Psoas muscle (tissue), 8 donors: ENCODE measurements around the gene STKLD1. TPM values are rescaled to one million over a fixed set of nuclear protein-coding genes. Genes with fewer than 3 reads are reported as not detected.

Source experiments
- ATAC-seq, 4 donors: fragments of 200-7000 bp; cut with Tn5 transposase; one replicate each; pipeline ENCODE4 v1.9.1; 2020; ENCODE audit warnings: moderate library complexity in 3 of 4, mild to moderate bottlenecking in 2 of 4
- DNase-seq, 2 donors: peaks; one replicate each; pipeline ENCODE4 v3.0.0-alpha.2; 2020
- H3K27ac ChIP-seq: fragments of 200-600 bp; one replicate; pipeline ENCODE4 v1.8.0; 2022
- H3K27me3 ChIP-seq, 3 donors: fragments of 200-600 bp in 1 of 3; one replicate each; pipeline versions ENCODE4 v1.6.1 to v1.8.0; 2013 to 2022; ENCODE audit warnings: low read length in 2 of 3, mild to moderate bottlenecking in 2 of 3, moderate library complexity in 1 of 3; ENCODE audit not compliant: insufficient read depth in 3 of 3
- H3K36me3 ChIP-seq, 2 donors: fragments of 200-600 bp in 1 of 2; one replicate each; pipeline versions ENCODE4 v1.6.1 to v1.8.0; 2013 to 2022; ENCODE audit warnings: low read depth in 1 of 2, mild to moderate bottlenecking in 1 of 2, moderate library complexity in 1 of 2; ENCODE audit not compliant: insufficient read depth in 1 of 2
- H3K4me1 ChIP-seq: fragments of 200-600 bp; one replicate; pipeline ENCODE4 v1.8.0; 2022
- H3K4me3 ChIP-seq: fragments of 200-600 bp; one replicate; pipeline ENCODE4 v1.8.0; 2022; ENCODE audit warnings: mild to moderate bottlenecking
- H3K9me3 ChIP-seq: fragments of 200-600 bp; one replicate; pipeline ENCODE4 v1.8.0; 2022
- CTCF ChIP-seq: fragments of 200-600 bp; IDR thresholded peaks from one replicate; pipeline ENCODE4 v1.8.0; 2022; ENCODE audit warnings: antibody characterized with exemption
- WGBS, 3 donors: extraction: QIAGEN DNeasy Blood & Tissue Kit; methylation state at CpG; one replicate each; pipeline versions ENCODE4 v1.1.6 to v1.1.7; 2013; 5-methylcytosine and 5-hydroxymethylcytosine counted together
- intact Hi-C, 2 donors: fragments of 100-400 bp; cut with DNase I; formaldehyde crosslinking; loops; one replicate each; pipeline versions ENCODE4 v1.11.0 to v1.14.2; 2022
- polyA plus RNA-seq, 3 donors: library from polyadenylated mRNA; stranded (reverse); fragments of 200-250 nt; gene quantifications; one replicate each; pipeline ENCODE4 v1.2.3, GENCODE V29; 2013
- total RNA-seq, 4 donors: library from RNA; stranded (reverse); fragmentation: NEBNext Ultra II Directional in 2 of 4; extraction: Animal tissue kit (Norgen Biotek cat#: 25700) in 2 of 4; gene quantifications; one replicate each; pipeline versions ENCODE4 v1.2.1 to v1.2.4, GENCODE V29; 2021 to 2023
- donor health status: healthy with polysubstance abuse.
- donor health status: DM: no; HTN: no; CAD: no; lungs with moderate emphysema.
- donor health status: Bipolar disorder and iron deficiency.
- donor health status: healthy.
- donor health status: DM: yes; HTN: yes; CAD: no.
- donor health status: DM: no; HTN: no; CAD: no.
- donor health status: DM: no; HTN: no; CAD: no.
- donor health status: DM: yes; HTN: yes; CAD: no.

STKLD1 gene
- total and polyA plus RNA-seq, 7 donors: 0.07 to 0.69 (median 0.46) TPM

- H3K36me3 ChIP-seq: peaks cover 13 to 68% of the 10 kb centered on the region in 2 donors
Measured at GRCh38 chr9:133340256-133340655, 35.9 kb upstream of the STKLD1 start.

GRCh38 chr9:133340916-133341315, 35.2 kb upstream of the STKLD1 start:
- no peaks in the 10 kb centered on the region for H3K9me3 ChIP-seq
- peaks cover 14% of the 10 kb centered on the region for H3K4me1 ChIP-seq
- peaks cover 13 to 74% of the 10 kb centered on the region in 2 donors for H3K36me3 ChIP-seq
- no peak overlapping the region for H3K4me3 ChIP-seq
- no peak for TF ChIP-seq CTCF
- intact Hi-C loops: no loop called here
- WGBS, 3 donors: 63 to 71% (median 70%) methylated on average over 13 of the region's 13 CpGs
- H3K27ac ChIP-seq: no peak overlapping the region
- DNase-seq (no peak), ATAC-seq (no peak)
- no peaks in the 10 kb centered on the region for H3K27me3 ChIP-seq

More at GRCh38 chr9:133340256-133340655, 35.9 kb upstream of the STKLD1 start:
- no peak overlapping the region for H3K27ac ChIP-seq
- H3K4me1 ChIP-seq: peaks cover 15% of the 10 kb centered on the region
- ATAC-seq (no peak), DNase-seq (no peak)
- intact Hi-C loops: no loop called here
- TF ChIP-seq CTCF: no peak
- no peaks in the 10 kb centered on the region for H3K27me3 ChIP-seq
- no peak overlapping the region for H3K4me3 ChIP-seq
- WGBS, 3 donors: 76 to 84% (median 83%) methylated on average over 3 of the region's 3 CpGs
- no peaks in the 10 kb centered on the region for H3K9me3 ChIP-seq

GRCh38 chr9:133341369-133342068, 34.6 kb upstream of the STKLD1 start:
- Histone ChIP-seq H3K36me3 (peaks cover 13 to 79% of the 10 kb centered on the region in 2 donors), H3K4me1 (peaks cover 20% of the 10 kb centered on the region), H3K27ac (no peak overlapping the region), H3K27me3 (no peaks in the 10 kb centered on the region), H3K9me3 (no peaks in the 10 kb centered on the region), H3K4me3 (no peak overlapping the region)
- peak; percentile 61 to 74 for DNase-seq
- WGBS, 3 donors: 75 to 80% (median 75%) methylated on average over 15 of the region's 15 CpGs
- no peak for TF ChIP-seq CTCF
- peak in 3 of 4 donors; percentile 21 to 50 (median 26) for ATAC-seq
- intact Hi-C loops: no loop called here

GRCh38 chr9:133342069-133342406, 34.1 kb upstream of the STKLD1 start:
- peaks cover 25% of the 10 kb centered on the region for H3K4me1 ChIP-seq
- no peak for DNase-seq
- no peaks in the 10 kb centered on the region for H3K27me3 ChIP-seq
- 75 to 81% (median 78%) methylated on average over 12 of the region's 12 CpGs for WGBS, 3 donors
- intact Hi-C loops: no loop called here
- H3K9me3 ChIP-seq: no peaks in the 10 kb centered on the region
- no peak for TF ChIP-seq CTCF
- ATAC-seq: peak in 1 of 4 donors; percentile 4
- no peak overlapping the region for H3K27ac ChIP-seq
- peaks cover 13 to 79% of the 10 kb centered on the region in 2 donors for H3K36me3 ChIP-seq
- no peak overlapping the region for H3K4me3 ChIP-seq

- no peak for DNase-seq
- intact Hi-C loops: no loop called here
- Histone ChIP-seq H3K9me3 (no peaks in the 10 kb centered on the region), H3K27me3 (no peaks in the 10 kb centered on the region), H3K4me1 (peaks cover 26% of the 10 kb centered on the region), H3K4me3 (no peak overlapping the region), H3K36me3 (peaks cover 13 to 79% of the 10 kb centered on the region in 2 donors), H3K27ac (no peak overlapping the region)
- WGBS, 3 donors: 64 to 74% (median 67%) methylated on average over 10 to 11 of the region's 11 CpGs
- no peak for TF ChIP-seq CTCF
- no peak for ATAC-seq
Measured at GRCh38 chr9:133342570-133342969, 33.6 kb upstream of the STKLD1 start.
